Measurements from ENCODE around the gene EHD3. TPM values are rescaled to one million over a fixed set of nuclear protein-coding genes. Genes with fewer than 3 reads are reported as not detected.

EHD3 gene
- total RNA-seq, 1 donor from 2014 or later, result 40.3 TPM

- no peak for TF ChIP-seq CTCF (IDR thresholded peaks at IDR 0.05)
- Mint-ChIP-seq H3K4me3 (no peak overlapping the region), H3K9me3 (no peaks in the 10 kb centered on the region), H3K27me3 (no peaks in the 10 kb centered on the region), H3K36me3 (ENCODE audit: low read depth) (no peaks in the 10 kb centered on the region), H3K4me1 (peaks cover 8% of the 10 kb centered on the region), H3K27ac (no peak overlapping the region)
- intact Hi-C loops (cut with micrococcal nuclease), result no loop called here
- DNase-seq (no peak), ATAC-seq (ENCODE audit: low read depth) (no peak)
- CTCF ChIA-PET, result interaction anchor here (1.0 to 2.2 kb wide), 2 partner anchors 37 to 158 kb away, joined by 3 to 6 read pairs; partner anchors contain the start of gene GALNT14
- POLR2A ChIA-PET, result no interaction called here
Observed at GRCh38 chr2:31296641-31297287, 62.8 kb downstream of the EHD3 start.

GRCh38 chr2:31297751-31298150, 63.8 kb downstream of the EHD3 start:
- no peaks in the 10 kb centered on the region for H3K9me3 Mint-ChIP-seq
- DNase-seq, result no peak
- H3K27ac Mint-ChIP-seq, result peak overlapping the region; percentile 25
- peaks cover 8% of the 10 kb centered on the region for H3K4me1 Mint-ChIP-seq
- no peak overlapping the region for H3K4me3 Mint-ChIP-seq
- intact Hi-C loops (cut with micrococcal nuclease), result no loop called here
- peak; percentile 87 for ATAC-seq (ENCODE audit: low read depth)
- H3K36me3 Mint-ChIP-seq (ENCODE audit: low read depth), result no peaks in the 10 kb centered on the region
- H3K27me3 Mint-ChIP-seq, result no peaks in the 10 kb centered on the region
- no peak for TF ChIP-seq CTCF (IDR thresholded peaks at IDR 0.05)
- ChIA-PET POLR2A (interaction anchor here (0.6 kb wide), 1 partner anchor 517 kb away, joined by 3 read pairs; no protein-coding TSS in a partner anchor), CTCF (interaction anchor here (2.2 kb wide), 1 partner anchor 36 kb away, joined by 6 read pairs; no protein-coding TSS in a partner anchor)

GRCh38 chr2:31299547-31299946, 65.6 kb downstream of the EHD3 start:
- H3K9me3 Mint-ChIP-seq, result no peaks in the 10 kb centered on the region
- H3K36me3 Mint-ChIP-seq (ENCODE audit: low read depth), result no peaks in the 10 kb centered on the region
- intact Hi-C loops (cut with micrococcal nuclease), result no loop called here
- no peak for DNase-seq
- peaks cover 8% of the 10 kb centered on the region for H3K4me1 Mint-ChIP-seq
- CTCF ChIA-PET, result no interaction called here
- H3K27me3 Mint-ChIP-seq, result no peaks in the 10 kb centered on the region
- TF ChIP-seq CTCF (IDR thresholded peaks at IDR 0.05), result no peak
- H3K4me3 Mint-ChIP-seq, result no peak overlapping the region
- POLR2A ChIA-PET, result interaction anchor here (1.0 kb wide), 1 partner anchor 83 kb away, joined by 3 read pairs; the partner anchor contains the start of gene CAPN14
- no peak for ATAC-seq (ENCODE audit: low read depth)
- no peak overlapping the region for H3K27ac Mint-ChIP-seq

GRCh38 chr2:31300309-31300708, 66.4 kb downstream of the EHD3 start:
- peaks cover 8% of the 10 kb centered on the region for H3K4me1 Mint-ChIP-seq
- H3K4me3 Mint-ChIP-seq, result no peak overlapping the region
- H3K36me3 Mint-ChIP-seq (ENCODE audit: low read depth), result no peaks in the 10 kb centered on the region
- H3K9me3 Mint-ChIP-seq, result no peaks in the 10 kb centered on the region
- POLR2A ChIA-PET, result no interaction called here
- no peak overlapping the region for H3K27ac Mint-ChIP-seq
- no peaks in the 10 kb centered on the region for H3K27me3 Mint-ChIP-seq
- TF ChIP-seq CTCF (IDR thresholded peaks at IDR 0.05), result no peak
- DNase-seq (no peak), ATAC-seq (ENCODE audit: low read depth) (no peak)
- CTCF ChIA-PET, result no interaction called here
- intact Hi-C loops (cut with micrococcal nuclease), result no loop called here

- Mint-ChIP-seq H3K9me3 (no peaks in the 10 kb centered on the region), H3K27me3 (peaks cover under 1% of the 10 kb centered on the region), H3K36me3 (ENCODE audit: low read depth) (no peaks in the 10 kb centered on the region), H3K4me1 (peaks cover under 1% of the 10 kb centered on the region), H3K27ac (no peak overlapping the region), H3K4me3 (no peak overlapping the region)
- ChIA-PET CTCF (interaction anchor here (1.3 kb wide), 1 partner anchor 30 kb away, joined by 3 read pairs; no protein-coding TSS in a partner anchor), POLR2A (no interaction called here)
- no peak for TF ChIP-seq CTCF (IDR thresholded peaks at IDR 0.05)
- no peak for DNase-seq
- ATAC-seq (ENCODE audit: low read depth), result no peak
- intact Hi-C loops (cut with micrococcal nuclease), result no loop called here
Observed at GRCh38 chr2:31302940-31303563, 69.1 kb downstream of the EHD3 start.
